ENCODE measurements around the gene MATK. TPM values are rescaled to one million over a fixed set of nuclear protein-coding genes. Genes with fewer than 3 reads are reported as not detected.

MATK gene
- total RNA-seq, 1 experiment from 2014 or later, result not detected

DNA sequence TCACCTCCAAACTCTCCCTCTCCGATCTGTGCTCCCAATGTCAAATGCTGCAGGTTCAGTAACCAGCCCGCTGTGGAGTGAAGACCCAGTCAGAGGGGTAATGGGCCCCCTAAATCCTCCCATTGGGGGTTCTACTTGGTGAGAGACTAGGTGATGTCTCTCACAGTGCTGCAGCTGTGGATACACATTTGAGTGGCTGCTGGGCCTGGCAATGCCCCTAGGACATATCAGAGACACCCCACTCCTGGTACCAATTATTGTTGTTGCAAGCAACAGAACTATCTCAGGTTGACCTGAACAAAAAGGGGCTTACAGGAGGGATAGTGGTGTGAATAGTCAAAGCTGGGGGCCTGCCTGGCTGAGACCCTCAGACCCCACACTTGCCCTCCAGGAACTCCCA lies 4.6 kb downstream of the MATK start:
- Histone ChIP-seq H3K27me3 (ENCODE audit: low read length) (no peaks in the 10 kb centered on the region), H3K9me3 (ENCODE audit: low read length) (peaks cover 11% of the 10 kb centered on the region; the same call in 1 of the 2 replicates), H2AFZ (ENCODE audit: low read length) (no peak overlapping the region), H3K4me1 (ENCODE audit: low read length) (no peaks in the 10 kb centered on the region), H3K79me2 (ENCODE audit: low read length) (no peaks in the 10 kb centered on the region), H3K27ac (ENCODE audit: low read length) (no peak overlapping the region), H3K4me3 (ENCODE audit: low read length) (no peak overlapping the region), H3K9ac (ENCODE audit: low read length) (no peak overlapping the region), H4K20me1 (ENCODE audit: insufficient read depth, low read depth, low read length) (no peaks in the 10 kb centered on the region), H3K4me2 (ENCODE audit: low read depth, low read length, poor library complexity, severe bottlenecking) (no peak overlapping the region), H3K36me3 (ENCODE audit: insufficient read depth, low read length) (no peaks in the 10 kb centered on the region), H3K9me2 (replicated peaks; ENCODE audit: insufficient read depth, low read length) (no peaks in the 10 kb centered on the region)
- no peak for DNase-seq

- H3K36me3 ChIP-seq (ENCODE audit: insufficient read depth, low read length), result no peaks in the 10 kb centered on the region
- H3K27me3 ChIP-seq (ENCODE audit: low read length), result no peaks in the 10 kb centered on the region
- no peak overlapping the region for H3K4me2 ChIP-seq (ENCODE audit: low read depth, low read length, poor library complexity, severe bottlenecking)
- no peak overlapping the region for H3K9ac ChIP-seq (ENCODE audit: low read length)
- H3K27ac ChIP-seq (ENCODE audit: low read length), result no peak overlapping the region
- H2AFZ ChIP-seq (ENCODE audit: low read length), result no peak overlapping the region
- H3K79me2 ChIP-seq (ENCODE audit: low read length), result no peaks in the 10 kb centered on the region
- DNase-seq, result no peak
- H3K4me3 ChIP-seq (ENCODE audit: low read length), result no peak overlapping the region
- no peaks in the 10 kb centered on the region for H4K20me1 ChIP-seq (ENCODE audit: insufficient read depth, low read depth, low read length)
- peaks cover 11% of the 10 kb centered on the region; the same call in 1 of the 2 replicates for H3K9me3 ChIP-seq (ENCODE audit: low read length)
- no peaks in the 10 kb centered on the region for H3K4me1 ChIP-seq (ENCODE audit: low read length)
- H3K9me2 ChIP-seq (replicated peaks; ENCODE audit: insufficient read depth, low read length), result no peaks in the 10 kb centered on the region
These were observed 5.3 kb downstream of the MATK start for GRCh38 chr19:3780786-3781304.

DNA sequence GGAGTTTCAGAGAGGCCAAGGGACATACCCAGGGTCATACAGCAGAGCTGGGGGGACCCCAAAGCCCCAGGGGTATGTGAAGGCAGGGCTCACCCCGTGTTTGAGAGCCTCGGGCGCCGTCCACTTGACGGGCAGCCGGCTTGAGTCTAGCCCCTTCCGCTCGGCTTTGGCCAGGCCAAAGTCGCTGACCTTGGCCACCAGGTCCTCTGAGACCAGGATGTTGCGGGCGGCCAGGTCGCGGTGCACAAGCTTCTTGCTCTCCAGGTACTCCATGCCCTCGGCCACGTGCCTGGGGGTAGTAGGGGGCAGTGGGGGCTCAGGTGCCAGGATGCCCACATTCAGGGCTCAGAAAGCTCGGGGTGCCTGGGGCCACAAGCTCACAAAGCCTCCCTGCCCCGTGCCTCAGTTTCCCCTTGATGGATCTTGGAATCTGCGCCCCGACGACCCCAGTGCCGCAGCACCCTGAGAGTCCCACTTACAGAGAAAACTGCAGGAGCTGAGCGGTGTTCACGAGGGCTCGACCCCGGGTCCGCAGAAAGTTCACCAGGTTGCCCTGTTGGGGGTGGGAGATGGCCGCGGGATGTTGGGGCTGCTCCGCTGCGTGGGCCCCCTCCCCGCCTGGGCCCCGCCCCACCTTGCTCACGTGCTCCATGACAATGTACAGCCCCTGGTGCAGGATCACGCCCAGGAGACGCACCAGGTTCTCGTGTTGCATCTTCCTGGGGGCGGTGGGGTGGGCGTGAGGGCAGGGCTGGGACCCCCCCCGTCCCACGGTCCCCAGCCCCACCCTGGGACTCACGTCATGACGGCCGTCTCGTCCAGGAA lies 7.1 kb downstream of the MATK start:
- Histone ChIP-seq H2AFZ (ENCODE audit: low read length) (no peak overlapping the region), H3K27me3 (ENCODE audit: low read length) (no peaks in the 10 kb centered on the region), H3K9ac (ENCODE audit: low read length) (no peak overlapping the region), H3K9me2 (replicated peaks; ENCODE audit: insufficient read depth, low read length) (no peaks in the 10 kb centered on the region), H3K9me3 (ENCODE audit: low read length) (peaks cover 11% of the 10 kb centered on the region; the same call in 1 of the 2 replicates), H3K36me3 (ENCODE audit: insufficient read depth, low read length) (no peaks in the 10 kb centered on the region), H4K20me1 (ENCODE audit: insufficient read depth, low read depth, low read length) (no peaks in the 10 kb centered on the region), H3K79me2 (ENCODE audit: low read length) (no peaks in the 10 kb centered on the region), H3K4me2 (ENCODE audit: low read depth, low read length, poor library complexity, severe bottlenecking) (no peak overlapping the region), H3K4me1 (ENCODE audit: low read length) (no peaks in the 10 kb centered on the region), H3K27ac (ENCODE audit: low read length) (no peak overlapping the region), H3K4me3 (ENCODE audit: low read length) (no peak overlapping the region)
- DNase-seq, result no peak

- no peak for DNase-seq
- no peak overlapping the region for H2AFZ ChIP-seq (ENCODE audit: low read length)
- no peaks in the 10 kb centered on the region for H4K20me1 ChIP-seq (ENCODE audit: insufficient read depth, low read depth, low read length)
- H3K4me3 ChIP-seq (ENCODE audit: low read length), result no peak overlapping the region
- H3K79me2 ChIP-seq (ENCODE audit: low read length), result no peaks in the 10 kb centered on the region
- H3K9me3 ChIP-seq (ENCODE audit: low read length), result peaks cover 11% of the 10 kb centered on the region; the same call in 1 of the 2 replicates
- no peak overlapping the region for H3K4me2 ChIP-seq (ENCODE audit: low read depth, low read length, poor library complexity, severe bottlenecking)
- H3K27me3 ChIP-seq (ENCODE audit: low read length), result no peaks in the 10 kb centered on the region
- no peaks in the 10 kb centered on the region for H3K9me2 ChIP-seq (replicated peaks; ENCODE audit: insufficient read depth, low read length)
- no peak overlapping the region for H3K27ac ChIP-seq (ENCODE audit: low read length)
- no peaks in the 10 kb centered on the region for H3K36me3 ChIP-seq (ENCODE audit: insufficient read depth, low read length)
- H3K9ac ChIP-seq (ENCODE audit: low read length), result no peak overlapping the region
- no peaks in the 10 kb centered on the region for H3K4me1 ChIP-seq (ENCODE audit: low read length)
These were observed 7.9 kb downstream of the MATK start for GRCh38 chr19:3778104-3778867.

DNA sequence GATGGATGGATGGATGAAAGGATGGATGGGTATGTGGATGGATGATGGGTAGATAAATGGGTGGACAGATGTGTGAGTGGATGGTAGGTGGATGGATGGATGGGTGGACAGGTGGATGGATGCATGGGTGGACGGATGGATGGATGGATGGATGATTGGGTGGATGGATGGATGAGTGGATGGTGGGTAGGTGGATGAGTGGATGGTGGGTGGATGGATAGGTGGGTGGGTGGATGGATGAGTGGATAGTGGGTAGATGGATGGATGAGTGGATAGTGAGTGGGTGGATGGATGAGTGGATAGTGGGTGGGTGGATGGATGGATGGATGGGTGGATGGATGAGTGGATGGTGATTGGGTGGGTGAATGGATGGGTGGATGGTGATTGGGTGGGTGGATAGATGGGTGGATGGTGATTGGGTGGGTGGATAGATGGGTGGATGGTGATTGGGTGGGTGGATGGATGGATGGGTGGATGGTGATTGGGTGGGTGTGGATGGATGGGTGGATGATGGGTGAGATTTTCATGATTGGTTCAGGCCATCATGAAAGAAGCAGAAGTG lies 9.6 kb downstream of the MATK start:
- no peak overlapping the region for H3K4me2 ChIP-seq (ENCODE audit: low read depth, low read length, poor library complexity, severe bottlenecking)
- DNase-seq, result peak; percentile 52
- no peaks in the 10 kb centered on the region for H3K9me2 ChIP-seq (replicated peaks; ENCODE audit: insufficient read depth, low read length)
- no peak overlapping the region for H3K4me3 ChIP-seq (ENCODE audit: low read length)
- no peak overlapping the region for H2AFZ ChIP-seq (ENCODE audit: low read length)
- H3K9me3 ChIP-seq (ENCODE audit: low read length), result peaks cover 8% of the 10 kb centered on the region; the same call in 1 of the 2 replicates
- H3K79me2 ChIP-seq (ENCODE audit: low read length), result no peaks in the 10 kb centered on the region
- no peaks in the 10 kb centered on the region for H3K4me1 ChIP-seq (ENCODE audit: low read length)
- H3K9ac ChIP-seq (ENCODE audit: low read length), result no peak overlapping the region
- H3K27ac ChIP-seq (ENCODE audit: low read length), result no peak overlapping the region
- H3K27me3 ChIP-seq (ENCODE audit: low read length), result no peaks in the 10 kb centered on the region
- H3K36me3 ChIP-seq (ENCODE audit: insufficient read depth, low read length), result no peaks in the 10 kb centered on the region
- no peaks in the 10 kb centered on the region for H4K20me1 ChIP-seq (ENCODE audit: insufficient read depth, low read depth, low read length)

DNA sequence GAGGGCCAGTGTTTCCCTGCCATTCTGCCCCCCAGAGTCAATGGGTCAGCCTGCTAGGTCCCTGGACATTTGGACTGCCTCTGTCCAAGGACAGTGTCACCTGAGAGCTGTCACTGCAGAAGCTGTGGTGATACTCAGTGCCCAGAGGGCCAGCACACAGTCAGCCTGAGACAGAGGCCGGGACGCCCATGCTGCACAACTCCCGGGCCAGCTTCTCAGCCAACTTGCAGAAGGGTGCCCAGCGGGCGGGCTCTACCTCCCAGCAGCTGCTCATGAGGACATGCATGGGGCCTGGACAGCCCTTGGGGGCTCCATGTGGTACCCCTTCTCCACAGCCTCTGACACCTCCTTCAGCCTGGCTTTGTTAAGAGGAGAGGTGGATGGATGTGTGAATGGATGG lies 10.3 kb downstream of the MATK start:
- Histone ChIP-seq H3K9ac (ENCODE audit: low read length) (no peak overlapping the region), H3K9me3 (ENCODE audit: low read length) (peaks cover under 1% of the 10 kb centered on the region; the same call in 1 of the 2 replicates), H3K4me3 (ENCODE audit: low read length) (no peak overlapping the region), H3K79me2 (ENCODE audit: low read length) (no peaks in the 10 kb centered on the region), H3K4me1 (ENCODE audit: low read length) (no peaks in the 10 kb centered on the region), H3K36me3 (ENCODE audit: insufficient read depth, low read length) (no peaks in the 10 kb centered on the region), H3K4me2 (ENCODE audit: low read depth, low read length, poor library complexity, severe bottlenecking) (no peak overlapping the region), H2AFZ (ENCODE audit: low read length) (no peak overlapping the region), H3K27ac (ENCODE audit: low read length) (no peak overlapping the region), H4K20me1 (ENCODE audit: insufficient read depth, low read depth, low read length) (no peaks in the 10 kb centered on the region), H3K27me3 (ENCODE audit: low read length) (no peaks in the 10 kb centered on the region), H3K9me2 (replicated peaks; ENCODE audit: insufficient read depth, low read length) (no peaks in the 10 kb centered on the region)
- no peak for DNase-seq

- no peaks in the 10 kb centered on the region for H3K9me3 ChIP-seq (ENCODE audit: low read length)
- no peaks in the 10 kb centered on the region for H3K27me3 ChIP-seq (ENCODE audit: low read length)
- H3K79me2 ChIP-seq (ENCODE audit: low read length), result no peaks in the 10 kb centered on the region
- no peak for DNase-seq
- no peak overlapping the region for H2AFZ ChIP-seq (ENCODE audit: low read length)
- no peak overlapping the region for H3K27ac ChIP-seq (ENCODE audit: low read length)
- H3K4me3 ChIP-seq (ENCODE audit: low read length), result no peak overlapping the region
- H3K9me2 ChIP-seq (replicated peaks; ENCODE audit: insufficient read depth, low read length), result no peaks in the 10 kb centered on the region
- no peaks in the 10 kb centered on the region for H4K20me1 ChIP-seq (ENCODE audit: insufficient read depth, low read depth, low read length)
- H3K36me3 ChIP-seq (ENCODE audit: insufficient read depth, low read length), result no peaks in the 10 kb centered on the region
- H3K4me1 ChIP-seq (ENCODE audit: low read length), result no peaks in the 10 kb centered on the region
- H3K4me2 ChIP-seq (ENCODE audit: low read depth, low read length, poor library complexity, severe bottlenecking), result no peak overlapping the region
- no peak overlapping the region for H3K9ac ChIP-seq (ENCODE audit: low read length)
These were observed 10.8 kb downstream of the MATK start for GRCh38 chr19:3775374-3775711.
